GM12864 (cell line): ENCODE results near the gene KIF5B.
"Not testable (repeated sequence)": the region's sequence is repeated elsewhere in the genome, so short reads cannot be mapped to it uniquely, and the experiment has no call there.

ENCODE experiments used
- DNase-seq: peaks from one replicate; pipeline ENCODE4 v3.0.0-alpha.2; 2011; ENCODE audit warnings: low read depth
- H3K4me3 ChIP-seq: 2 replicates; pipeline ENCODE4 v1.5.1; 2011; ENCODE audit warnings: mild to moderate bottlenecking, low read depth, low read length, control low read depth
- CTCF ChIP-seq: IDR thresholded peaks from 2 replicates; pipeline ENCODE4 v1.5.1; 2011; ENCODE audit warnings: low read depth, mild to moderate bottlenecking, moderate library complexity, low read length, control low read depth, inconsistent platforms; ENCODE audit errors: missing control alignments

KIF5B gene

GRCh38 chr10:32049113-32049512 is 7.1 kb downstream of the KIF5B start:
- no peak overlapping the region for H3K4me3 ChIP-seq
- no peak for DNase-seq
- TF ChIP-seq CTCF = no peak

GRCh38 chr10:32048282-32048681 is 7.9 kb downstream of the KIF5B start:
- H3K4me3 ChIP-seq = no peak overlapping the region
- no peak for TF ChIP-seq CTCF
- no peak for DNase-seq

DNA sequence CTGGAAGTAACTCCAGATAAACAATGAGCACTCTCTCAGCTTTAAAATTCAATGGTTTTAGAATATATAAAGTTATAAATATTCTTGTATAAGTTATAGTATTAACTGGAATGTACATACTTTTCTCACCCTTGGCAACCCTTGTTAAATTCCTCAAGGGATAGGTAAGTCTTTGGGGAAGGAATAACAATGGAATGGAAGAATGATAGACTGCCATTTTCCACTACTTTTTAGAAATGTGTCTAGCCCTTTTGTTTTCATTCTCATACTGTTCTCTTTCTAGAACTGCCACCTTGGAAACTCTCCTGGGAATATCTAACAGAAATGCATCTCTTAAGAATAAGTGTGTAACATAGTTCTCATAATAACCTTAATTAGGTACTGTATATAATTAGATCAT is 8.3 kb downstream of the KIF5B start:
- no peak for TF ChIP-seq CTCF
- DNase-seq = no peak
- H3K4me3 ChIP-seq = no peak overlapping the region

DNA sequence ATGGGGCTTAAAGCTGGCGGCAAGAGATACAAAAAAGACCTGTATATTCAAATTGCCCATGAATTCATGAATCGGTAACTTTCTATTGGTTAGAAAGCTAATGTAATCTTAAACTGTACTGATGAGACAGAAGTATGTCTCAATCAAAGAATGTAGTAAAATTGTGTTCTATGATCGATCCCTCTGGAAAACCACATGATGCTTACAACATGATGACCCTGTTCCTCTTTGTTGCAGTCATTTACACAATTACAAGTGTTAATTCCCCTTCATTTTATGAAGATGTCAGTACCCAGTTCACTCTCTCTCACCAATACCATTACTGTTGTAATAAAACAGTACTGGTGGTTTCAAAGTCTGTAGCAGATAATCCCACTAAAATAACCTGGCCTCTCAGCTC is 10.1 kb downstream of the KIF5B start:
- no peak for DNase-seq
- no peak overlapping the region for H3K4me3 ChIP-seq
- TF ChIP-seq CTCF = no peak

DNA sequence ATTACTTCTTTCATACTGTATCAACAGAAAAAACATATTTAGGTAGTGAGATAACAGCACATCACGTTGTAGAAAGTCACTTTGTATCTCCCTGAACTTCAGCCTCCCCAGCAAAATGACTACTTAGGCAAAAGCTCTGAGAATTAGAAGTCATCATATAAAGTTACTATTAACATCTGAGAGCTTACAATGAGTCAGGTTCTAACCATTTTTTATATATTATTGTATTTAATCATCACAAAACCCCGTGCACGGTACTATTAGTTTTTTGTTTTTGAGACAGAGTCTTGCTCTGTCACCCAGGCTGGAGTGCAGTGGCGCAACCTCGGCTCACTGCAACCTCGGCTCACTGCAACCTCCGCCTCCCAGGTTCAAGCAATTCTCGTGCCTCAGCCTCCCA is 13.5 kb downstream of the KIF5B start:
- not testable (repeated sequence) for H3K4me3 ChIP-seq, DNase-seq

DNA sequence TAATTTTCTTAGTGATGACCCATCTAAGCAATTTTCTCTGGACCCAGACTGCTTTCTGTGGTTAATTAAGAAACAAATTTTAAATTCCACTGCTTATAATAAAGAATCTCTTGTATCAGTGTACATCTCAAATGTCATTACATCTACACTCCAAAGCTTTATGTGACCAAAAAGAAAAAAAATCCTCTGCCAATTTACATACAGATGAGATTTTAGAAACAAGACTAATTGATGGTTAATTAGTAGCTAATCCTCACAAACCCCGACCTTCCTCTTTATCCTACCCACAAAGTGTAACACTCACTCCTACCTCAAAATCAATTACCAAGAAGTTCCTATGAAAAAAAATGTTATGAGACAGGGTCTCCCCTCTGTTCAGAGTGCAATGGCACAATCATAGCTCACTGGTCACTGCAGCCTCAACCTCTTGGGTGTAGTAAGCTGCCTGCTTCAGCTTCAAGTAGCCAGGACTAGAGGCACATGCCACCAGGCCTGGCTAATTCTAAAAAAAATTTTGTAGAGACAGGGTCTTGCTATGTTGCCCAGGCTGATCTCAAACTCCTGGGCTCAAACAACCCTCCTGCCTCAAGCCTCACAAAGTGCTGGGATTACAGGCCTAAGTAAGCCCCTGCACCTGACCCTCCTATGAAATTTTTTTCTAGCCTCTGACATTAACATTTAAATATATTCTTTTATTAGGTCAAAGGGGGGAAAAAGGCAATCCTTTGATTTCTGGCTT is 14.8 kb downstream of the KIF5B start:
- no peak overlapping the region for H3K4me3 ChIP-seq
- TF ChIP-seq CTCF = no peak
- no peak for DNase-seq

DNA sequence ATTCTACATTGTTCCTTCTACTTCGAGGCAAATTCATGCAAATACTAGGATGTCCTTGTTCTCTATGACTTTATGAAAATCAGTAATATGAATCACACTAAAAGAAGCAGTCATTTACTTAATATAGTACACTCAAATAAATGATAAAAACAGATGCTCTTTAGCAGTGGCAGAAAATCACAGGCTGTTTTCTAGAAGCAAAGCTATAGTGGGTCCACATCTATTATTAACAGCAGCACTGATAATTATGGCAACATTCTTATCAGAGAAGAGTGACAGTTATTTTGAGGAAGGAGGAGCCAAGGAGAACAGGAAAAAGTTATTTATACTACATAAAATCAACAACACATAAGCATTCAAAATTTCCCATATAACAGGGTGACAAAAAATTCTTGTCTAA is 16.5 kb downstream of the KIF5B start:
- no peak for DNase-seq
- no peak for TF ChIP-seq CTCF
- no peak overlapping the region for H3K4me3 ChIP-seq
